Progenitor cell of endocrine pancreas (in vitro differentiated cells): Measurements from ENCODE around the gene TMEM238. TPM values are rescaled to one million over a fixed set of nuclear protein-coding genes. Genes with fewer than 3 reads are reported as not detected.
A peak's percentile ranks its signal among the peaks of the same experiment; 100 is the strongest.
"Not testable (repeated sequence)": the region's sequence is repeated elsewhere in the genome, so short reads cannot be mapped to it uniquely, and the experiment has no call there.

ENCODE experiments used
- DNase-seq: peaks from one replicate; pipeline ENCODE4 v3.0.0; 2021; ENCODE audit warnings: low spot score; ENCODE audit not compliant: unreplicated experiment
- H3K27ac Mint-ChIP-seq: 2 replicates; pipeline ENCODE4 v1.8.0; 2021; ENCODE audit warnings: mild to moderate bottlenecking, moderate library complexity, mixed read lengths
- H3K27me3 Mint-ChIP-seq: 2 replicates; pipeline ENCODE4 v1.8.0; 2021; ENCODE audit warnings: mixed read lengths
- H3K36me3 Mint-ChIP-seq: 2 replicates; pipeline ENCODE4 v1.8.0; 2022; ENCODE audit warnings: mixed read lengths; ENCODE audit not compliant: insufficient read depth
- H3K4me1 Mint-ChIP-seq: 2 replicates; pipeline ENCODE4 v1.8.0; 2021; ENCODE audit warnings: low read depth, mixed read lengths
- H3K4me3 Mint-ChIP-seq: 2 replicates; pipeline ENCODE4 v1.8.0; 2021; ENCODE audit warnings: low read depth, mild to moderate bottlenecking, moderate library complexity, mixed read lengths
- H3K9me3 Mint-ChIP-seq: 2 replicates; pipeline ENCODE4 v1.8.0; 2021; ENCODE audit warnings: low read depth, mixed read lengths
- CTCF ChIP-seq: fragments of 200-600 bp; sonication (generic); IDR thresholded peaks from one replicate; pipeline ENCODE4 v1.5.0; 2021; ENCODE audit warnings: antibody characterized with exemption, mild to moderate bottlenecking; ENCODE audit not compliant: unreplicated experiment
- total RNA-seq: library from RNA; stranded (reverse); gene quantifications from 2 replicates; pipeline ENCODE4 v1.2.1, GENCODE V29; 2021

The TMEM238 gene
- total RNA-seq, 1 donor from 2014 or later: 5.6 TPM

- DNase-seq: peak; percentile 54
- TF ChIP-seq CTCF: peak; percentile 82
- Mint-ChIP-seq H3K36me3 (no peaks in the 10 kb centered on the region), H3K27me3 (peaks cover 29% of the 10 kb centered on the region), H3K4me3 (no peak overlapping the region), H3K9me3 (no peaks in the 10 kb centered on the region), H3K27ac (peak overlapping the region; percentile 71), H3K4me1 (peaks cover 1% of the 10 kb centered on the region)
Measured at GRCh38 chr19:55418185-55418584, 34.1 kb upstream of the TMEM238 start.

GRCh38 chr19:55410168-55410567 is 26.1 kb upstream of the TMEM238 start:
- Mint-ChIP-seq H3K27me3 (peaks cover 18% of the 10 kb centered on the region), H3K4me3 (no peak overlapping the region), H3K4me1 (peaks cover 14% of the 10 kb centered on the region), H3K36me3 (peaks cover 14% of the 10 kb centered on the region), H3K27ac (no peak overlapping the region), H3K9me3 (peaks cover 9% of the 10 kb centered on the region)
- DNase-seq: no peak
- TF ChIP-seq CTCF: no peak

- Mint-ChIP-seq H3K4me3 (peak overlapping the region; percentile 35), H3K4me1 (peaks cover 14% of the 10 kb centered on the region), H3K27me3 (peaks cover 14% of the 10 kb centered on the region), H3K36me3 (peaks cover 14% of the 10 kb centered on the region), H3K27ac (peak overlapping the region; percentile 98)
- not testable (repeated sequence) for H3K9me3 Mint-ChIP-seq, DNase-seq
Measured at GRCh38 chr19:55409179-55409578, 25.1 kb upstream of the TMEM238 start.

- peaks cover 14% of the 10 kb centered on the region for H3K36me3 Mint-ChIP-seq
- DNase-seq: no peak
- TF ChIP-seq CTCF: no peak
- H3K4me1 Mint-ChIP-seq: peaks cover 14% of the 10 kb centered on the region
- peaks cover 14% of the 10 kb centered on the region for H3K27me3 Mint-ChIP-seq
- peak overlapping the region; percentile 98 for H3K27ac Mint-ChIP-seq
- H3K4me3 Mint-ChIP-seq: peak overlapping the region; percentile 88
- H3K9me3 Mint-ChIP-seq: peaks cover 9% of the 10 kb centered on the region
Measured at GRCh38 chr19:55408533-55408872, 24.4 kb upstream of the TMEM238 start.

- peaks cover 14% of the 10 kb centered on the region for H3K27me3 Mint-ChIP-seq
- H3K4me3 Mint-ChIP-seq: peak overlapping the region; percentile 88
- peak; percentile 90 for DNase-seq
- no peak for TF ChIP-seq CTCF
- peaks cover 14% of the 10 kb centered on the region for H3K4me1 Mint-ChIP-seq
- H3K9me3 Mint-ChIP-seq: peaks cover 9% of the 10 kb centered on the region
- peaks cover 18% of the 10 kb centered on the region for H3K36me3 Mint-ChIP-seq
- peak overlapping the region; percentile 98 for H3K27ac Mint-ChIP-seq
Measured at GRCh38 chr19:55407800-55408532, 23.9 kb upstream of the TMEM238 start.

GRCh38 chr19:55407550-55407799 is 23.4 kb upstream of the TMEM238 start, which contains the start of gene UBE2S:
UBE2S (minus strand) TSS chr19:55407788; CDS start chr19:55407589, 199 bp downstream.
- H3K4me1 Mint-ChIP-seq: peaks cover 14% of the 10 kb centered on the region
- peak within 1 kb of the TSS; percentile 88 for H3K4me3 Mint-ChIP-seq
- peak within 1 kb of the TSS; percentile 98 for H3K27ac Mint-ChIP-seq
- peaks cover 18% of the 10 kb centered on the region for H3K36me3 Mint-ChIP-seq
- H3K27me3 Mint-ChIP-seq: peaks cover 14% of the 10 kb centered on the region
- H3K9me3 Mint-ChIP-seq, DNase-seq: not testable (repeated sequence)
